ENCODE results near the gene SLC35F1.

The SLC35F1 gene

GRCh38 chr6:117928833-117929232 lies 21.8 kb downstream of the SLC35F1 start:
- H3K27ac ChIP-seq (ENCODE audit: low read depth, low read length, poor library complexity, severe bottlenecking): no peak overlapping the region
- no peaks in the 10 kb centered on the region for H3K36me3 ChIP-seq (ENCODE audit: insufficient read depth, low read length)
- no peak overlapping the region for H3K4me2 ChIP-seq (ENCODE audit: low read length)
- H3K79me2 ChIP-seq (ENCODE audit: insufficient read depth, low read length): no peaks in the 10 kb centered on the region
- no peak overlapping the region for H3K9ac ChIP-seq (ENCODE audit: low read length)
- no peaks in the 10 kb centered on the region for H3K27me3 ChIP-seq (ENCODE audit: insufficient read depth, low read length)
- H2AFZ ChIP-seq (ENCODE audit: low read length): no peak overlapping the region
- no peaks in the 10 kb centered on the region for H3F3A ChIP-seq (ENCODE audit: insufficient read depth, low read length)
- no peaks in the 10 kb centered on the region for H4K20me1 ChIP-seq (ENCODE audit: insufficient read depth, low read length)
- H3K4me3 ChIP-seq (ENCODE audit: low read depth, low read length, poor library complexity, severe bottlenecking): no peak overlapping the region
- TF ChIP-seq CTCF (IDR thresholded peaks at IDR 0.05; ENCODE audit: low read length) (no peak), EZH2 (IDR thresholded peaks at IDR 0.05; ENCODE audit: borderline replicate concordance, low read length) (no peak)
- H3K9me3 ChIP-seq (ENCODE audit: low read length): no peaks in the 10 kb centered on the region
- no peaks in the 10 kb centered on the region for H3K9me2 ChIP-seq (ENCODE audit: low read depth, low read length)
- no peaks in the 10 kb centered on the region for H3K4me1 ChIP-seq (ENCODE audit: insufficient read depth, low read length, severe bottlenecking)

GRCh38 chr6:117929501-117929900 lies 22.4 kb downstream of the SLC35F1 start:
- Histone ChIP-seq H3F3A (ENCODE audit: insufficient read depth, low read length) (no peaks in the 10 kb centered on the region), H3K36me3 (ENCODE audit: insufficient read depth, low read length) (no peaks in the 10 kb centered on the region), H3K9me3 (ENCODE audit: low read length) (no peaks in the 10 kb centered on the region), H3K27me3 (ENCODE audit: insufficient read depth, low read length) (no peaks in the 10 kb centered on the region), H3K4me2 (ENCODE audit: low read length) (no peak overlapping the region), H3K27ac (ENCODE audit: low read depth, low read length, poor library complexity, severe bottlenecking) (no peak overlapping the region), H3K9me2 (ENCODE audit: low read depth, low read length) (no peaks in the 10 kb centered on the region), H3K9ac (ENCODE audit: low read length) (no peak overlapping the region), H4K20me1 (ENCODE audit: insufficient read depth, low read length) (no peaks in the 10 kb centered on the region), H3K4me1 (ENCODE audit: insufficient read depth, low read length, severe bottlenecking) (no peaks in the 10 kb centered on the region), H3K4me3 (ENCODE audit: low read depth, low read length, poor library complexity, severe bottlenecking) (no peak overlapping the region), H3K79me2 (ENCODE audit: insufficient read depth, low read length) (no peaks in the 10 kb centered on the region), H2AFZ (ENCODE audit: low read length) (no peak overlapping the region)
- TF ChIP-seq EZH2 (IDR thresholded peaks at IDR 0.05; ENCODE audit: borderline replicate concordance, low read length) (no peak), CTCF (IDR thresholded peaks at IDR 0.05; ENCODE audit: low read length) (no peak)

- H3K27me3 ChIP-seq (ENCODE audit: insufficient read depth, low read length): no peaks in the 10 kb centered on the region
- TF ChIP-seq CTCF (IDR thresholded peaks at IDR 0.05; ENCODE audit: low read length) (no peak), EZH2 (IDR thresholded peaks at IDR 0.05; ENCODE audit: borderline replicate concordance, low read length) (no peak)
- no peaks in the 10 kb centered on the region for H3F3A ChIP-seq (ENCODE audit: insufficient read depth, low read length)
- H2AFZ ChIP-seq (ENCODE audit: low read length): no peak overlapping the region
- H3K9ac ChIP-seq (ENCODE audit: low read length): no peak overlapping the region
- no peaks in the 10 kb centered on the region for H4K20me1 ChIP-seq (ENCODE audit: insufficient read depth, low read length)
- H3K9me3 ChIP-seq (ENCODE audit: low read length): no peaks in the 10 kb centered on the region
- H3K36me3 ChIP-seq (ENCODE audit: insufficient read depth, low read length): no peaks in the 10 kb centered on the region
- H3K4me3 ChIP-seq (ENCODE audit: low read depth, low read length, poor library complexity, severe bottlenecking): no peak overlapping the region
- H3K79me2 ChIP-seq (ENCODE audit: insufficient read depth, low read length): no peaks in the 10 kb centered on the region
- H3K4me1 ChIP-seq (ENCODE audit: insufficient read depth, low read length, severe bottlenecking): no peaks in the 10 kb centered on the region
- H3K4me2 ChIP-seq (ENCODE audit: low read length): no peak overlapping the region
- H3K9me2 ChIP-seq (ENCODE audit: low read depth, low read length): no peaks in the 10 kb centered on the region
- H3K27ac ChIP-seq (ENCODE audit: low read depth, low read length, poor library complexity, severe bottlenecking): no peak overlapping the region
Observed at GRCh38 chr6:117930645-117931044, 23.6 kb downstream of the SLC35F1 start.
